ENCODE data around the gene DCC.

DNA sequence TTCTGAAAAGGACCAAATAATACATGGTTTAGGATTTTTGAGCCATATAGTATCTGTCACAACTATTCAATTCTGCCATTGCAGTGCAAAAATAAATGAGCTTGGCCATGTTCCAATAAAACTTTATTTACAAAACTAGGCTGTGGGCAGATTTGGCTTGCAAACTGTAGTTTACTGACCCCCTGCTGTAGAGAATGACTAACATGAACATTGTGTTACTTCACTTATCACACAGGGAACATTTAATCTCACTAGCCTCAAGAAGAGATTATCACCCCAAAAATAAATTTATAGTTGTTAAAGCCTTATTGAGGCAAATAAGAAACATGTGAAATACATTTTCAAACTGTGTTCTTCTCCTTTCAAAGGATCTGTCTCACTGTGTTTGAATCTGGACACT, 1118.3 kb downstream of the DCC start:
- TF ChIP-seq, protein P1, sequence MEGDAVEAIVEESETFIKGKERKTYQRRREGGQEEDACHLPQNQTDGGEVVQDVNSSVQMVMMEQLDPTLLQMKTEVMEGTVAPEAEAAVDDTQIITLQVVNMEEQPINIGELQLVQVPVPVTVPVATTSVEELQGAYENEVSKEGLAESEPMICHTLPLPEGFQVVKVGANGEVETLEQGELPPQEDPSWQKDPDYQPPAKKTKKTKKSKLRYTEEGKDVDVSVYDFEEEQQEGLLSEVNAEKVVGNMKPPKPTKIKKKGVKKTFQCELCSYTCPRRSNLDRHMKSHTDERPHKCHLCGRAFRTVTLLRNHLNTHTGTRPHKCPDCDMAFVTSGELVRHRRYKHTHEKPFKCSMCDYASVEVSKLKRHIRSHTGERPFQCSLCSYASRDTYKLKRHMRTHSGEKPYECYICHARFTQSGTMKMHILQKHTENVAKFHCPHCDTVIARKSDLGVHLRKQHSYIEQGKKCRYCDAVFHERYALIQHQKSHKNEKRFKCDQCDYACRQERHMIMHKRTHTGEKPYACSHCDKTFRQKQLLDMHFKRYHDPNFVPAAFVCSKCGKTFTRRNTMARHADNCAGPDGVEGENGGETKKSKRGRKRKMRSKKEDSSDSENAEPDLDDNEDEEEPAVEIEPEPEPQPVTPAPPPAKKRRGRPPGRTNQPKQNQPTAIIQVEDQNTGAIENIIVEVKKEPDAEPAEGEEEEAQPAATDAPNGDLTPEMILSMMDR (conservative IDR thresholded peaks at IDR 0.05): no peak
- TF ChIP-seq EZH2 (IDR thresholded peaks at IDR 0.05; ENCODE audit: low read depth): no peak

Measured in PC-9 (cell line).